Tibial nerve (tissue), 4 donors: ENCODE measurements around the gene ZNF665.

Experiments
- CTCF ChIP-seq, 5 experiments: fragments of 200-600 bp in 3 of 5; fragments of 450-650 bp in 2 of 5; sonication (generic) in 3 of 5; IDR thresholded peaks; one replicate each; pipeline ENCODE4 v1.5.1; 2016 to 2019; ENCODE audit warnings: antibody characterized with exemption in 5 of 5, mild to moderate bottlenecking in 3 of 5, moderate library complexity in 2 of 5
- EP300 ChIP-seq, 2 donors: sonication (generic); formaldehyde crosslinking; IDR thresholded peaks; one replicate each; pipeline ENCODE4 v1.6.1; 2017; ENCODE audit warnings: antibody characterized with exemption in 2 of 2, mild to moderate bottlenecking in 1 of 2
- POLR2A ChIP-seq, 2 donors: fragments of 450-650 bp; IDR thresholded peaks; one replicate each; pipeline ENCODE4 v1.6.1; 2017; ENCODE audit warnings: antibody characterized with exemption in 2 of 2, mild to moderate bottlenecking in 2 of 2, moderate library complexity in 2 of 2

DNA sequence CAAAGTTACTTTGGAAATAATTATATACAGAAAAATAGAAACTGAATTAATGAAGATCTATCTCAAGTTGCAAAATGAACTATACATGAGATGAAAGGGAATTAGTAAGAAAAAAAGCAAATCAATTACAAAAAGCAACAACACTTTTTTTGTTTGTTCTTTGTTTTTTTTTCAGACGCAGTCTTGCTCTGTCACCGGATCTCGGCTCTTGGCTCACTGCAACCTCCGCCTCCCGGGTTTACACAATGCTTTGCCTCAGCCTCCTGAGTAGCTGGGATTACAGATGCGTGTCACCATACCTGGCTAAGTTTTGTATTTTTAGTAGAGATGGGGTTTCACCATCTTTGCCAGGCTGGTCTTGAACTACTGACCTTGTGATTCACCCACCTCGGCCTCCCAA, 62.7 kb downstream of the ZNF665 start:
- TF ChIP-seq EP300 (IDR thresholded peaks at IDR 0.05) (no peak), CTCF (IDR thresholded peaks at IDR 0.05) (no peak), POLR2A (IDR thresholded peaks at IDR 0.05) (no peak)
